H9 (cell line): Measurements from ENCODE around the gene PTN. TPM values are rescaled to one million over a fixed set of nuclear protein-coding genes. Genes with fewer than 3 reads are reported as not detected.
"Not testable (repeated sequence)": the region's sequence is repeated elsewhere in the genome, so short reads cannot be mapped to it uniquely, and the experiment has no call there.

Experiments used
- DNase-seq: peaks from one replicate; pipeline ENCODE4 v3.0.0-alpha.2; 2017
- H2AFZ ChIP-seq: one replicate; pipeline ENCODE4 v1.6.1; 2013; ENCODE audit warnings: mild to moderate bottlenecking, low read length, control low read depth, moderate library complexity
- H2AK5ac ChIP-seq: 2 replicates; pipeline ENCODE4 v1.6.1; 2013; ENCODE audit warnings: low read length, control low read depth, mixed read lengths; ENCODE audit not compliant: insufficient read length
- H2BK120ac ChIP-seq: one replicate; pipeline ENCODE4 v1.6.1; 2013; ENCODE audit warnings: low read depth, mild to moderate bottlenecking, low read length, control low read depth, inconsistent platforms; ENCODE audit not compliant: poor library complexity, severe bottlenecking
- H2BK12ac ChIP-seq: 2 replicates; pipeline ENCODE4 v1.6.1; 2013; ENCODE audit warnings: low read length, control low read depth, mixed read lengths, low read depth; ENCODE audit not compliant: insufficient read length
- H2BK15ac ChIP-seq: 2 replicates; pipeline ENCODE4 v1.6.1; 2013; ENCODE audit warnings: low read depth, low read length, control low read depth
- H2BK20ac ChIP-seq: one replicate; pipeline ENCODE4 v1.6.1; 2013; ENCODE audit warnings: low read depth, mild to moderate bottlenecking, low read length, control low read depth, inconsistent platforms; ENCODE audit not compliant: poor library complexity, severe bottlenecking
- H2BK5ac ChIP-seq: 2 replicates; pipeline ENCODE4 v1.6.1; 2013; ENCODE audit warnings: low read length, control low read depth, mixed read lengths; ENCODE audit not compliant: insufficient read length
- H3K14ac ChIP-seq: 2 replicates; pipeline ENCODE4 v1.6.1; 2013; ENCODE audit warnings: low read length, control low read depth; ENCODE audit not compliant: insufficient read depth
- H3K18ac ChIP-seq: 2 replicates; pipeline ENCODE4 v1.6.1; 2013; ENCODE audit warnings: low read depth, mild to moderate bottlenecking, mixed read lengths, low read length, control low read depth; ENCODE audit not compliant: insufficient read length
- H3K23ac ChIP-seq: 2 replicates; pipeline ENCODE4 v1.6.1; 2013; ENCODE audit warnings: low read length, control low read depth, mixed read lengths, low read depth; ENCODE audit not compliant: insufficient read length
- H3K23me2 ChIP-seq: 2 replicates; pipeline ENCODE4 v1.6.1; 2013; ENCODE audit warnings: low read depth, mild to moderate bottlenecking, mixed read lengths, low read length, control low read depth; ENCODE audit not compliant: insufficient read length, poor library complexity, severe bottlenecking
- H3K27ac ChIP-seq: 2 replicates; pipeline ENCODE4 v1.5.1; 2013; ENCODE audit warnings: low read length, control low read depth, mixed read lengths, low read depth; ENCODE audit not compliant: insufficient read length
- H3K27me3 ChIP-seq: 2 replicates; pipeline ENCODE4 v1.6.1; 2013; ENCODE audit warnings: low read length, control low read depth, inconsistent platforms; ENCODE audit not compliant: insufficient read depth
- H3K4ac ChIP-seq: 2 replicates; pipeline ENCODE4 v1.6.1; 2013; ENCODE audit warnings: low read depth, mild to moderate bottlenecking, control low read depth, inconsistent platforms, low read length, moderate library complexity
- H3K4me1 ChIP-seq: 2 replicates; pipeline ENCODE4 v1.6.1; 2013; ENCODE audit warnings: low read length, control low read depth, inconsistent platforms; ENCODE audit not compliant: insufficient read depth
- H3K4me2 ChIP-seq: 2 replicates; pipeline ENCODE4 v1.6.1; 2013; ENCODE audit warnings: low read length, control low read depth, mixed read lengths; ENCODE audit not compliant: insufficient read length, insufficient read depth
- H3K56ac ChIP-seq: 2 replicates; pipeline ENCODE4 v1.6.1; 2013; ENCODE audit warnings: low read depth, mild to moderate bottlenecking, mixed read lengths, low read length, control low read depth; ENCODE audit not compliant: insufficient read length
- H3K79me1 ChIP-seq: 2 replicates; pipeline ENCODE4 v1.6.1; 2013; ENCODE audit warnings: low read depth, mild to moderate bottlenecking, moderate library complexity, low read length, control low read depth, inconsistent platforms; ENCODE audit not compliant: insufficient read depth, poor library complexity, severe bottlenecking
- H3K79me2 ChIP-seq: 2 replicates; pipeline ENCODE4 v1.6.1; 2013; ENCODE audit warnings: low read length, control low read depth, inconsistent platforms; ENCODE audit not compliant: insufficient read depth
- H3K9ac ChIP-seq: 2 replicates; pipeline ENCODE4 v1.6.1; 2013; ENCODE audit warnings: low read length, control low read depth, mixed read lengths; ENCODE audit not compliant: insufficient read length; ENCODE audit errors: extremely low read depth
- H3K9me3 ChIP-seq: one replicate; pipeline ENCODE4 v1.6.1; 2013; ENCODE audit warnings: low read depth, low read length, inconsistent platforms; ENCODE audit not compliant: control insufficient read depth
- H3T11ph ChIP-seq: one replicate; pipeline ENCODE4 v1.6.1; 2013; ENCODE audit warnings: mild to moderate bottlenecking, low read length, control low read depth, inconsistent platforms
- H4K20me1 ChIP-seq: one replicate; pipeline ENCODE4 v1.6.1; 2013; ENCODE audit not compliant: control insufficient read depth, insufficient read length, insufficient read depth
- H4K5ac ChIP-seq: 2 replicates; pipeline ENCODE4 v1.6.1; 2013; ENCODE audit warnings: low read depth, mild to moderate bottlenecking, mixed read lengths, low read length, control low read depth; ENCODE audit not compliant: insufficient read length
- H4K8ac ChIP-seq: replicated peaks from 2 replicates; pipeline ENCODE4 v1.6.1; 2013; ENCODE audit warnings: low read length, control low read depth, mixed read lengths, low read depth; ENCODE audit not compliant: insufficient read length
- H4K91ac ChIP-seq: 2 replicates; pipeline ENCODE4 v1.6.1; 2013; ENCODE audit warnings: low read depth, mild to moderate bottlenecking, moderate library complexity, mixed read lengths, low read length, control low read depth; ENCODE audit not compliant: insufficient read length
- H3K27ac Mint-ChIP-seq, 3 experiments: 2 replicates in 2 of 3; 3 replicates in 1 of 3; pipeline ENCODE4 v1.8.0; 2020 to 2021; ENCODE audit warnings: mixed read lengths in 3 of 3, mild to moderate bottlenecking in 1 of 3, moderate library complexity in 1 of 3
- H3K27me3 Mint-ChIP-seq: 2 replicates; pipeline ENCODE4 v1.8.0; 2021; ENCODE audit warnings: low read depth, mild to moderate bottlenecking, moderate library complexity, mixed read lengths
- H3K36me3 Mint-ChIP-seq, 3 experiments: 2 replicates in 2 of 3; 3 replicates in 1 of 3; pipeline ENCODE4 v1.8.0; 2020 to 2021; ENCODE audit warnings: low read depth in 3 of 3, mixed read lengths in 3 of 3; ENCODE audit not compliant: insufficient read depth in 1 of 3
- H3K4me1 Mint-ChIP-seq, 2 experiments: 2 replicates each; pipeline ENCODE4 v1.8.0; 2020; ENCODE audit warnings: mixed read lengths in 2 of 2
- H3K4me3 Mint-ChIP-seq, 2 experiments: 2 replicates in 1 of 2; 3 replicates in 1 of 2; pipeline ENCODE4 v1.8.0; 2020 to 2021; ENCODE audit warnings: mild to moderate bottlenecking in 2 of 2, mixed read lengths in 2 of 2, moderate library complexity in 1 of 2
- H3K9me3 Mint-ChIP-seq, 2 experiments: 2 replicates in 1 of 2; 3 replicates in 1 of 2; pipeline ENCODE4 v1.8.0; 2020; ENCODE audit warnings: mild to moderate bottlenecking in 2 of 2, mixed read lengths in 2 of 2, moderate library complexity in 1 of 2
- WGBS: extraction: QIAGEN DNeasy Blood & Tissue Kit; methylation state at CpG from one replicate; pipeline ENCODE4 v1.1.7; 2013; ENCODE audit warnings: missing lambda C conversion rate, low lambda C conversion rate, mixed read lengths; ENCODE audit not compliant: insufficient read length; ENCODE audit errors: extremely low coverage; 5-methylcytosine and 5-hydroxymethylcytosine counted together
- total RNA-seq: library from RNA; stranded (reverse); gene quantifications from 2 replicates; pipeline ENCODE4 v1.2.1, GENCODE V29; 2021
- TF ChIP-seq, protein P1 (sequence below): fragments of 200-600 bp; sonication (generic); conservative IDR thresholded peaks from 3 replicates; pipeline ENCODE4 v1.8.0; 2021; ENCODE audit warnings: antibody characterized with exemption, mild to moderate bottlenecking

The PTN gene
- total RNA-seq, 1 experiment from 2014 or later = 16.5 TPM

DNA sequence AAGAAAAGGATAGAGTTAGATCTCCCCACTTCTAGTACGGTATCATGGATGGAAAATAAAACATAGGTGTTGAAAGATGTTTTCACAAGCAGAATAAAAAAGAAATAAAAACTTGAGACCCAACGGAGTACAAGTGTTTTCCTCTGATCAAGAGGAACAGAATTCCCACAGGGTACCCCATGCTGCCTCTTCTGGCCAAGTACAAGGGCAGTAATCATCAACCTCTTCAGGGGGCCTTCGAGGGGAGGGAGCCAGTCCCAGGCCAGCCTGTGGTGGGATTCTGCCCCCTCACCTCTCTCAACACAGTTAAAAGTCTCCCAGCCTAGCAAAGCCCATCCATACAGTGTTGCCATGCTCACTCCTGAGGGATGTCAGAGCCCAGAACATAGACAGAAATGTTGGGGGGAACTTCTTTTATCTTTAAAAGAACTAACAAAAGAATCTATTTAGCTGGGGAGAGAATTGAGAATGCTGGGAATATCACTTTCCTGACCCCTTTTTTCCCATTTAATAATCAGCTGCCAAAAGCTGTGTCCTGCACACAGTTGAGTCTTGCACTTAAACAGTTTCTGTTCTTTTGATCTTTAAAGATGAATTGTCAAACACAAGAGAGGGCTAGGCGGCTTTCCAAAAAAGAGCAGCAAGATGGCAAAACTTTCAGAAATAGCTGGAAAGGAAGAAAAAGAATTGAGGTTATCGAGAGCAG lies 101.7 kb downstream of the PTN start:
- no peak overlapping the region for H3K14ac ChIP-seq
- Mint-ChIP-seq H3K27me3 (no peaks in the 10 kb centered on the region), H3K9me3 (no peaks in the 10 kb centered on the region), H3K36me3 (peaks cover 0 to 4% (median 0%) of the 10 kb centered on the region in 3 experiments; a peak in 2 of 7 replicates), H3K4me1 (peaks cover 12 to 14% of the 10 kb centered on the region in 2 experiments), H3K4me3 (no peak overlapping the region), H3K27ac (no peak overlapping the region; a peak in 1 of 7 replicates)
- H3K27me3 ChIP-seq = no peaks in the 10 kb centered on the region
- no peaks in the 10 kb centered on the region for H3K23me2 ChIP-seq
- H3K9ac ChIP-seq = no peak overlapping the region
- no peaks in the 10 kb centered on the region for H3K9me3 ChIP-seq
- TF ChIP-seq, protein P1, sequence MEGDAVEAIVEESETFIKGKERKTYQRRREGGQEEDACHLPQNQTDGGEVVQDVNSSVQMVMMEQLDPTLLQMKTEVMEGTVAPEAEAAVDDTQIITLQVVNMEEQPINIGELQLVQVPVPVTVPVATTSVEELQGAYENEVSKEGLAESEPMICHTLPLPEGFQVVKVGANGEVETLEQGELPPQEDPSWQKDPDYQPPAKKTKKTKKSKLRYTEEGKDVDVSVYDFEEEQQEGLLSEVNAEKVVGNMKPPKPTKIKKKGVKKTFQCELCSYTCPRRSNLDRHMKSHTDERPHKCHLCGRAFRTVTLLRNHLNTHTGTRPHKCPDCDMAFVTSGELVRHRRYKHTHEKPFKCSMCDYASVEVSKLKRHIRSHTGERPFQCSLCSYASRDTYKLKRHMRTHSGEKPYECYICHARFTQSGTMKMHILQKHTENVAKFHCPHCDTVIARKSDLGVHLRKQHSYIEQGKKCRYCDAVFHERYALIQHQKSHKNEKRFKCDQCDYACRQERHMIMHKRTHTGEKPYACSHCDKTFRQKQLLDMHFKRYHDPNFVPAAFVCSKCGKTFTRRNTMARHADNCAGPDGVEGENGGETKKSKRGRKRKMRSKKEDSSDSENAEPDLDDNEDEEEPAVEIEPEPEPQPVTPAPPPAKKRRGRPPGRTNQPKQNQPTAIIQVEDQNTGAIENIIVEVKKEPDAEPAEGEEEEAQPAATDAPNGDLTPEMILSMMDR = no peak
- H3K56ac ChIP-seq = no peak overlapping the region
- no peak overlapping the region for H3K27ac ChIP-seq
- H3K4me1 ChIP-seq = no peaks in the 10 kb centered on the region; the same call in 1 of the 2 replicates
- no peak overlapping the region for H2AFZ ChIP-seq
- H2BK20ac ChIP-seq = no peak overlapping the region
- H4K91ac ChIP-seq = no peak overlapping the region
- H3K23ac ChIP-seq = no peak overlapping the region
- H3K79me1 ChIP-seq = no peaks in the 10 kb centered on the region
- no peak overlapping the region for H2BK5ac ChIP-seq
- no peak overlapping the region for H2BK12ac ChIP-seq
- H3K4ac ChIP-seq = no peak overlapping the region
- no peak for DNase-seq
- H3T11ph ChIP-seq = no peak overlapping the region
- WGBS = no CpG with 5 or more reads among the region's 5 CpGs
- no peaks in the 10 kb centered on the region for H4K20me1 ChIP-seq
- no peak overlapping the region for H4K5ac ChIP-seq
- H3K18ac ChIP-seq = no peak overlapping the region
- H3K4me2 ChIP-seq = no peak overlapping the region
- no peak overlapping the region for H2BK120ac ChIP-seq
- H4K8ac ChIP-seq = no peak overlapping the region
- H2AK5ac ChIP-seq = no peak overlapping the region
- no peaks in the 10 kb centered on the region for H3K79me2 ChIP-seq
- no peak overlapping the region for H2BK15ac ChIP-seq

DNA sequence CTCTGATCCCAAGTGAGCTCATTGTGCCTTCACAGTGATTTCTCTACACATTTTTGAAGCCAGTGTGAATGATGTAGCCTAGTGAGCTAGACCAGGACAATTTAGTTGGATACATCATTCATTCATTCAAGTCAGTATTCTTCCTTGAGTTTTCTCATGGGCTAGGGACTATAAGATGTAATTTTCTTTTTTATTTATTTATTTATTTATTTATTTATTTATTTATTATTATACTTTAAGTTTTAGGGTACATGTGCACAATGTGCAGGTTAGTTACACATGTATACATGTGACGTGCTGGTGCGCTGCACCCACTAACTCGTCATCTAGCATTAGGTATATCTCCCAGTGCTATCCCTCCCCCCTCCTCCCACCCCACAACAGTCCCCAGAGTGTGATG lies 104.3 kb downstream of the PTN start:
- H3K4me3 Mint-ChIP-seq, H4K91ac ChIP-seq, H3K23ac ChIP-seq, H3K18ac ChIP-seq, H3K4ac ChIP-seq, DNase-seq, H2BK20ac ChIP-seq, H2AFZ ChIP-seq, H3K36me3 Mint-ChIP-seq, H2BK5ac ChIP-seq, H3K27ac Mint-ChIP-seq, H2BK15ac ChIP-seq, H3K23me2 ChIP-seq, H4K8ac ChIP-seq, H3K9me3 ChIP-seq, H2BK12ac ChIP-seq, H4K20me1 ChIP-seq, H4K5ac ChIP-seq, H3K27ac ChIP-seq, H3K27me3 Mint-ChIP-seq, H3K79me1 ChIP-seq, H3K79me2 ChIP-seq, H3K9ac ChIP-seq, H3K4me1 ChIP-seq, H3K14ac ChIP-seq, H3K9me3 Mint-ChIP-seq, H2AK5ac ChIP-seq, H3K27me3 ChIP-seq, H2BK120ac ChIP-seq, H3K56ac ChIP-seq, H3T11ph ChIP-seq, H3K4me2 ChIP-seq: not testable (repeated sequence)
- WGBS = no CpG with 5 or more reads among the region's 3 CpGs
- H3K4me1 Mint-ChIP-seq = peaks cover 9 to 12% of the 10 kb centered on the region in 2 experiments
